ENCODE measurements around the gene KCNJ9.
"Not testable (repeated sequence)": the region's sequence is repeated elsewhere in the genome, so short reads cannot be mapped to it uniquely, and the experiment has no call there.

Gene KCNJ9

DNA sequence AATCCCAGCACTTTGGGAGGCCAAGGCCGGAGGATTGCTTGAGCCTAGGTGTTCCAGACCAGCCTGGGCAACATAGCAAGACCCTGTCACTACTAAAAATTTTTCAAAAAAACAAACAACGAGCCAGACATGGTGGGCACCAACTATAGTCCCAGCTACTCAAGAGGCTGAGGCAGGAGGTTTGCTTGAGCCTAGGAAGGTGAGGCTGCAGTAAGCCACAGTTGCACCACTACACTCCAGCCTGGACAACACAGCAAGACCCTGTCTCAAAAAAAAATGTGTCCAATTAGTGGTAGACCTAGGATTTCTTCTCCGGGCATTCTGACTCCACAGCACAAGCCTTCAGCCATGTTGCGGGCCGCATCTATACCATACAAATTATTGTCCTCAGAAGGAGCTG is 23.8 kb downstream of the KCNJ9 start:
- H3K27ac Mint-ChIP-seq: no peak overlapping the region
- peaks cover 8% of the 10 kb centered on the region for H3K36me3 Mint-ChIP-seq (ENCODE audit: insufficient read depth)
- H3K27me3 Mint-ChIP-seq: peaks cover 13 to 17% of the 10 kb centered on the region in 2 donors
- no peak overlapping the region for H3K4me3 Mint-ChIP-seq
- H3K4me1 Mint-ChIP-seq (ENCODE audit: low read depth in 2 of 2): peaks cover 9 to 14% of the 10 kb centered on the region in 2 donors
- no peak for ATAC-seq (replicated peaks)
- DNase-seq: no peak
- no peaks in the 10 kb centered on the region for H3K9me3 Mint-ChIP-seq

DNA sequence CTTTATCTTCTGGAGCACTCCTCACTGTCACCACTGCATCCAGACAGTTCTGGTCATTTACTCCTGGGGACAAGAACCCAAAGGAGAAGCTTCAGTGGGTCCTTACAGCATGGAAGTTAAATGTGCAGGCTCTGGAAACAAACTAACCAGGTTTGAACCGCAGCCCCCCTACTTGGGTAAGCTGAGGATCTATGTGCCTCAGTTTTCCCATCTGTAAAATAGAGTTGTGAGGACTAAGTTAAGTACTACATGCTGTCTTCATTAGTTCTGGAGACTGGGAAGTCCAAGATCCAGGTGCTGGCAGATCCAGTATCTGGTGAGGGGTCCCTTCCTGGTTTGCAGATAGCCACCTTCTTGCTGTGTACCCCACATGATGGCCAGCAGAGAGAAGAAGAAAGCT is 26.2 kb downstream of the KCNJ9 start:
- no peak overlapping the region for H3K27ac Mint-ChIP-seq
- no peak for DNase-seq
- ATAC-seq (replicated peaks): no peak

DNA sequence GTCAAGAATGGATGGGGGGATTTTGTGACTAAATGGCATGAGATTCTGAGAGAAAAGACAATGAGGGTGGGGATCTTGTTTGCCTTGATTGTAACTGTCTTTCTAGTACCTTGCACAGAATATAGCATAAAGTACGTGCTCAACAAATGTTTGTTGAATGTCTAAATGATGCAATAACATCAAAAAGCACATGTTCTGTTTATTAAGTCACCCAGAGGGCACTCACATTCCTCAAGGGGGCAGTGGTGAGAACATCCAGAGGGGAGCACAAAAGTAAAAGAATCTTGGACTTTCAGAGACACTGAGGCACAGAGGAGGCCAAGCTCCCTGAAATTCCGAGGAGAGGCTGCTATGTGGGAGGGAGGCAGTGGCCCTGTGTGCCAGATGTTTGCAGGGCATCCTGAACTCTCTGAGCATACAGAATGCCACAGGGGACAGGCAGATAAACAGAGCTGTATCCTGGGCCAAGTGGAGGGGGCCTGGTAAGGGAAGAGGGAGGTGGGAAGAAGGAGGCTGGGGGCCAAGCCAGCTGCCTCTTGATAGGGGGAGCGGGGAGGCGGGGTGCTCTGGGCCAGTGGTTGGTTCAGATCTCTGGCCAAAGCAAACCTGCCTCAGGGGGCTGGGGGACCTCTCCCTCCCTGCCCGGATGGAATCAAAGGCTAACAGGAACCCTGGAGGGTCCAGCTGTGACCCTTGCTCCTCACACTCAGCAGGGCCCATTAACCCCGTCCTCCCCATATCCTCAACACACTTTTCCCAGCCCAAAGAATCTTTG is 27.7 kb downstream of the KCNJ9 start:
- Mint-ChIP-seq H3K27ac (no peak overlapping the region), H3K9me3 (no peaks in the 10 kb centered on the region), H3K27me3 (peaks cover 22 to 48% of the 10 kb centered on the region in 2 donors), H3K4me3 (no peak overlapping the region), H3K4me1 (ENCODE audit: low read depth in 2 of 2) (peaks cover 2 to 3% of the 10 kb centered on the region in 2 donors), H3K36me3 (ENCODE audit: insufficient read depth) (no peaks in the 10 kb centered on the region)
- peak; percentile 32 for ATAC-seq (replicated peaks)
- DNase-seq: peak; percentile 12 to 27 (median 25)

More for the DNA sequence above, 26.2 kb downstream of the KCNJ9 start:
- Mint-ChIP-seq H3K36me3 (ENCODE audit: insufficient read depth) (no peaks in the 10 kb centered on the region), H3K9me3 (no peaks in the 10 kb centered on the region), H3K27me3 (peaks cover 22 to 32% of the 10 kb centered on the region in 2 donors), H3K4me1 (ENCODE audit: low read depth in 2 of 2) (peaks cover 3 to 8% of the 10 kb centered on the region in 2 donors), H3K4me3 (no peak overlapping the region)

DNA sequence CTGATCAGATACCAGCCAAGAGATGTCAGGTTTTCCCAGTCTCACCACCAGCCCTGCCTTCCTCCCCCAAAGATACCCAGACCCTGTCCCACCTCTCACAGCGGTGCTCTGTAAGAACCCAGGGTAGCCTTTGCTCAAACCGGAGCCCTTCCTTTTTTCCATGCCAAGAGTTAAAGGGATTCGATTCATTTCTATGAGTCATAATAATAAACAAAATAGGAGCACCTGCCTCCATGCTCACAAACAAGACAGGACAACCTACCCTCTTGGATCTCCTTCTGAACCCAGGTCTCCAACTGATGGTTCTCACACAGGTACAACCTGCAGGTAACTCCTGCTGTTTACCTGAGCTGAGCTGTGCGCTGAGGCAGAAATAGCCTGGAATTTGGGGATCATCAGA is 28.3 kb downstream of the KCNJ9 start:
- Mint-ChIP-seq H3K4me1 (ENCODE audit: low read depth in 2 of 2) (peaks cover 2 to 3% of the 10 kb centered on the region in 2 donors), H3K27ac (no peak overlapping the region), H3K27me3 (peaks cover 26 to 54% of the 10 kb centered on the region in 2 donors), H3K36me3 (ENCODE audit: insufficient read depth) (no peaks in the 10 kb centered on the region), H3K9me3 (no peaks in the 10 kb centered on the region), H3K4me3 (no peak overlapping the region)
- ATAC-seq (replicated peaks) (no peak), DNase-seq (no peak)

DNA sequence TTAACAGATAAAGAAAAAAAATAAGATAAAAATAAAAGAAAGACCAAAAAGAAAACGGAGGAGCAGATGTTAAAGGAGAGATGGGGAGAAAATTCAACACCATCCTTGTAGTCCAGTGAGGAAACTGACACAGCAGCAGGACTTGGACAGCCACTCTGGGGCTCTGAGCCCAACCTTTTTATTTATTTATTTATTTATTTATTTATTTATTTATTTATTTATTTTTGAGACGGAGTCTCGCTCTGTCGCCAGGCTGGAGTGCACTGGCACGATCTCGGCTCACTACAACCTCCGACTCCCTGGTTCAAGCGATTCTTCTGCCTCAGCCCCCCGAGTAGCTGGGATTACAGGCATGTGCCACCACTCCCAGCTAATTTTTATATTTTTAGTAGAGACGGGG is 30.1 kb downstream of the KCNJ9 start:
- not testable (repeated sequence) for H3K36me3 Mint-ChIP-seq (ENCODE audit: insufficient read depth); H3K4me1 Mint-ChIP-seq (ENCODE audit: low read depth in 2 of 2); ATAC-seq (replicated peaks); H3K27ac Mint-ChIP-seq; DNase-seq; H3K9me3 Mint-ChIP-seq; H3K4me3 Mint-ChIP-seq
- H3K27me3 Mint-ChIP-seq: peaks cover 37 to 71% of the 10 kb centered on the region in 2 donors

DNA sequence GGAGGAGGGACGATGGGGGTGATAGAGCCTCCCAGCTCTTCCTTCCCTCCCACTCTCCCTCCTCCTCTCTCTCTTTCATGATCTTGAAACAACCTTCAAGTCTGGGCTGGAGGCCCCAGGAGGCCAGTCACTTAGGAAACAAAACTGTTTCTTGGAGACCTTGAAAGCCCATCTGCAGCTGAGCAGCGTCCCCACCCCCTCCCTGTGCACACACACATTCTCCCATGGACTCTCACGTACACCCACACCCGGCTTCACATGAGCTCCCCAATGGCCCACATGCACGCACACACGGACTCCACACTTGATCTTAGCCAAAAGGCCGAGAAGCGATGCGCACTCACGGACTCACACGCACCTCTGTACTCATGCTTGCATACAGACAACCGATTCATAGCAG is 31.0 kb downstream of the KCNJ9 start:
- H3K4me3 Mint-ChIP-seq: no peak overlapping the region
- H3K36me3 Mint-ChIP-seq (ENCODE audit: insufficient read depth): no peaks in the 10 kb centered on the region
- no peak for DNase-seq
- peaks cover 2 to 3% of the 10 kb centered on the region in 2 donors for H3K4me1 Mint-ChIP-seq (ENCODE audit: low read depth in 2 of 2)
- H3K27ac Mint-ChIP-seq: no peak overlapping the region
- ATAC-seq (replicated peaks): no peak
- H3K9me3 Mint-ChIP-seq: no peaks in the 10 kb centered on the region
- H3K27me3 Mint-ChIP-seq: peaks cover 43 to 80% of the 10 kb centered on the region in 2 donors

DNA sequence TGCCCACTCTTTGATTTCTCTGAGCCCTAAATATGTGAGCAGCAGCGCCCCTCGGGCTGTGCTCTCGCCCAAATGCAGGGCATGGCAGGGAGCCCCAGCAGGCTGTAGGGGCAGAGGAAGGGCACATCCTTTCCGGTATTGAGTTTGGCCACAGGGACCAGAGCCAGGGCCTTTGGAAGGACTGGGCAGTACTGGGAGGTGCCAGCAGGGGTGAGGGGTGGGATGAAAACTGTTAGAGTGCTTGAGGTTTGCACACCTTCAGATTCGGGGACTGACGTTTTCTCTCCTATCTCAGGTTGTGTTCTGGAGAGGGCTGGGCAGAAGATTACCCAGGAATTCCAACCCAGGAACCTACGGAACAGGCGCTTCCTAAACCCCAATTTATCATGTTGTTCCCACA is 32.1 kb downstream of the KCNJ9 start:
- H3K36me3 Mint-ChIP-seq (ENCODE audit: insufficient read depth): no peaks in the 10 kb centered on the region
- H3K27me3 Mint-ChIP-seq: peaks cover 43 to 86% of the 10 kb centered on the region in 2 donors
- ATAC-seq (replicated peaks) (no peak), DNase-seq (no peak)
- H3K4me3 Mint-ChIP-seq: no peak overlapping the region
- no peaks in the 10 kb centered on the region for H3K9me3 Mint-ChIP-seq
- H3K4me1 Mint-ChIP-seq (ENCODE audit: low read depth in 2 of 2): peaks cover 2 to 3% of the 10 kb centered on the region in 2 donors
- H3K27ac Mint-ChIP-seq: no peak overlapping the region

DNA sequence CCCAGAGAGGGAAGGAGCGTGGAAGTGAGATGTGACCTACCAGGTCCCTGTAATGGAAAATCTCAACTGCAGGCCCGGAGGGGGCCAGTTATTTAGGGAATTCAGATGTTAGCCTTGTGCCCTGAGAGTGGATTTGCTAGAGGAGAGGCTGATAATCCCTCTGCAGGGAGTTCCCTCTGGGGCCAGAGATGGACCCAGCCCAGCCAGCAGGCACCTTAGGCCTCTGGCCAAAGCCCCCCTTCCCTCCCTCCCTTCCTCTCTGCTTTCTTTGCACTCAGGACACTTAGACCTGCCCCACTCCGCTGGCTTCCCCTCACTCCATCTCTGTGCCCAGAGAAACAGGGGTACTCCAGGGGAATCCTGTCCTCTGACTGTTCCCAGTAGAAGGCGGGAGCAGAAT is 32.7 kb downstream of the KCNJ9 start:
- H3K9me3 Mint-ChIP-seq: no peaks in the 10 kb centered on the region
- DNase-seq (no peak), ATAC-seq (replicated peaks) (no peak)
- no peak overlapping the region for H3K27ac Mint-ChIP-seq
- peaks cover 39 to 83% of the 10 kb centered on the region in 2 donors for H3K27me3 Mint-ChIP-seq
- H3K36me3 Mint-ChIP-seq (ENCODE audit: insufficient read depth): no peaks in the 10 kb centered on the region
- H3K4me1 Mint-ChIP-seq (ENCODE audit: low read depth in 2 of 2): peaks cover 0 to under 1% of the 10 kb centered on the region in 2 donors
- no peak overlapping the region for H3K4me3 Mint-ChIP-seq

DNA sequence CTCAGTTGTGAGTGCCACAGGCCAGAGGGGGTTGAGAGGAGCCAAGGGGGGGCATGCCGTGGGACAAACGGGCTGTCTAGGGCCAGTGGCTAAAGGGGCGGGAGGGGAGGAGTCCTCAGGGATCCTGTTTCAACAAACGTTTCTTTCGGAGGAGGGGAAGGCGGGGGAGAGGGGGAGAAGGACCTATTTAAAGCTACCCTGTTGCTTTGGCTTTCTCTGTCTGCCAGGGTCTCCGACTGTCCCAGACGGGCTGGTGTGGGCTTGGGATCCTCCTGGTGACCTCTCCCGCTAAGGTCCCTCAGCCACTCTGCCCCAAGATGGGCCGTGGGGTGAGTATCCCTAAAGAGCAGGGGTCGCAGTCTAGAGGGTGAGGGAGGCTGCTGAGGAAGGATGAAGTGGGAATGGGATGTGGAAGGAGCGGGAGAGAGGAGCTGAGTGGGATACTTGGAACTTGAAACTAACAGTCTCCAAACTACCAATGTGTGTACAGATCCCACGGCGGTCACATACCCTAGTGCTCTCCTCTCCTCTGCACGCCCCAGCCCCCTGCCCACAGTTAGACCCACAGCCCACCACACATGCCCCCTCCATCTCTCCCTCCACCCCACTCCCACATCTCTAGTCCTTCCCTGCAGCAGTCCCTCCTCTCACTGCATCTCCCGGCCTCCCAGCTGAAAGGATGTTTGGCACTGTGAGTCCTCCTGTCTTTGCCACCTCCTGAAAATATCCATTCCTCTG is 34.4 kb downstream of the KCNJ9 start, which contains the start of gene ATP1A2:
ATP1A2 (plus strand) TSS at position 215 of the 738 bp plus-strand sequence; CDS start at position 318, 103 bp downstream.
- Mint-ChIP-seq H3K27me3 (peaks cover 37 to 72% of the 10 kb centered on the region in 2 donors), H3K36me3 (ENCODE audit: insufficient read depth) (no peaks in the 10 kb centered on the region)

DNA sequence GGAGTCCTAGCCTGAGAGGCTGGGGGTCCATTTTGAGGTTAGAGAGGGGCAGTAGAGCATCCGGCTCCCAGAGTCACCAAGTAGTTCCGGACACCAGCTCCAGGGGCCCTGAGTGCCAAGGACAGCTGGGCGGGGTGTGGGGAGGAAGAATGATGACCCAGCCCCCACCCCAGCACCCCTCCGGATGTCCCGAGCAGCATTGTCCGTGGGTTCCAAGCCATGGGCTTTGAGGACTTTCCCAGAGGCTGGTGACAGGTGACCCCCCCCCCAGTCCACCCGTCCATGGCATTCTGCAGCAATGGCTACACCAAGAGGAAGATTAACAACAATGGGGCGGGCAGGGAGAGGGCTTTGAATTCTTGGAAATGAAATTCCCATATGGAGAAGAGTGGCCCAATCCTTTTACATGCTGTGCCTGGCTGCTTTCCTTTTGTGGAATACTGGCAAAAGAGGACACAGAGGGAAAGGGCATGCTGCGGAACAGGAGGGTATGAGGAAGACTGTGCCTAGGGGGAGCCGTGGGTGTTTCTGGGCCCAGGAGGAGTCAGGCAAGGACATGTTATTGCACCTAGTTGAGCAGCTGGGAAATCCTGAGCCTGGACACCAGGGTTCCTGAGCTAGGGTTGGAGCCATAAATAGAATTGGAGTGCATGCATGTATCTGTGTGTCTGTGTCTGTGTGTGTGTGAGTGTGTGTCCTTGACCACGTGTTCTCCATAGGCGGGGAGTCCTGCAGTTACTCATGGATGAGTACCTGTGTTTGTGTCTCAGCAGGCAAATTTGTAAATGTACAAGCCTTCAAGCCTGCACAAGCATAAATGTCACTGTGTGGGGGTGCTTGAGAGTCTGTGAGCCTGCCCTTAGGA is 35.2 kb downstream of the KCNJ9 start:
- no peaks in the 10 kb centered on the region for H3K4me1 Mint-ChIP-seq (ENCODE audit: low read depth in 2 of 2)
- ATAC-seq (replicated peaks) (no peak), DNase-seq (no peak)
- H3K27ac Mint-ChIP-seq: no peak overlapping the region
- H3K4me3 Mint-ChIP-seq: no peak overlapping the region
- H3K36me3 Mint-ChIP-seq (ENCODE audit: insufficient read depth): no peaks in the 10 kb centered on the region
- no peaks in the 10 kb centered on the region for H3K9me3 Mint-ChIP-seq
- H3K27me3 Mint-ChIP-seq: peaks cover 33 to 73% of the 10 kb centered on the region in 2 donors

More for the DNA sequence above, 34.4 kb downstream of the KCNJ9 start, which contains the start of gene ATP1A2:
- no peak within 1 kb of the TSS for H3K27ac Mint-ChIP-seq
- no peak within 1 kb of the TSS for H3K4me3 Mint-ChIP-seq
- no peaks in the 10 kb centered on the region for H3K4me1 Mint-ChIP-seq (ENCODE audit: low read depth in 2 of 2)
- ATAC-seq (replicated peaks) (no peak), DNase-seq (no peak)
- no peaks in the 10 kb centered on the region for H3K9me3 Mint-ChIP-seq

DNA sequence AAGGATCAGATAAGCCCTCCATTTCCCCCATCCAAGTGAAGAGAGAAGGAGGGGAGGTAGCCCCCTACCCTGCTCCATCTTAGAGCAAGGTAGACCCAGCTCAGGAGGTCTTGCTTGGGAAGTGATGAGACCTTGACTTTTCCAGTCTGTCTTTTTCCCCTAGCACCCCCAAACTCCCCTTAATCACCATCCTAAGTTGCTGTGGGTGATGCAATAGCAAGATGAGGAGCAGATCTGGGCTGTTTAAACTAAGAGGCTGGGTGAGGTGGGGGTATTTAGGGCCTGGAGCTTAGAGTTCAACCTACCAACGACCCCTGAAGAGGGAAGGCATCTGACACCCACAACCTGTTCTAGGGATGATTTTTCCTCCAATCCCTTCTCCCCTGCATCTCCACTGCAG is 36.0 kb downstream of the KCNJ9 start:
- ATAC-seq (replicated peaks) (no peak), DNase-seq (no peak)
- Mint-ChIP-seq H3K27ac (no peak overlapping the region), H3K9me3 (no peaks in the 10 kb centered on the region), H3K4me1 (ENCODE audit: low read depth in 2 of 2) (no peaks in the 10 kb centered on the region), H3K36me3 (ENCODE audit: insufficient read depth) (no peaks in the 10 kb centered on the region), H3K27me3 (peaks cover 33 to 69% of the 10 kb centered on the region in 2 donors), H3K4me3 (no peak overlapping the region)

DNA sequence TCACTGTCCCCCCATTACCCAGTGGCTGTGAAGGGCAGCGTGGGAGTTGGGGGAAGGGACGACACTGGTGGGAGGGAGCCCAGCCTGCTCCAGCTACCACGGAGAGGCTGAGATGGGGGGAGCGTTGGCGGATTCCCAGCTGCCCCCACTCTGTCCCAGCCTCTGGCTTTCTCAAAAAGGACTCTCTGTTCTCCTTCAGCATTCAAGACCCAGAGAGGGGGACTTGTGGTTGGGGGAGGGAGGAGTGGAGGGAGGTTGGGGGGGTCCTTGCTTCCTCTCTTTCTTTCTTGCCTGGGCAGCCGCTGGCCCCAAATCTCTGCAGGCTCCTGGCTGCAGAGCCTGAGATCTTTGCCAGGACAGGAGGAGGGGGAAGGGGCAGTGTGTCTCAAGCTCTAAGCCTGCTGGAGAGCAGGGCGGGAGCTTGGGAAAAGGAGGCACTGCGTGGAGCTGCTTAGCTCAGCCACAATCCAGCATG is 36.4 kb downstream of the KCNJ9 start:
- Mint-ChIP-seq H3K4me3 (no peak overlapping the region), H3K36me3 (ENCODE audit: insufficient read depth) (no peaks in the 10 kb centered on the region), H3K9me3 (no peaks in the 10 kb centered on the region), H3K27me3 (peaks cover 33 to 65% of the 10 kb centered on the region in 2 donors), H3K4me1 (ENCODE audit: low read depth in 2 of 2) (no peaks in the 10 kb centered on the region), H3K27ac (no peak overlapping the region)
- DNase-seq (no peak), ATAC-seq (replicated peaks) (no peak)

DNA sequence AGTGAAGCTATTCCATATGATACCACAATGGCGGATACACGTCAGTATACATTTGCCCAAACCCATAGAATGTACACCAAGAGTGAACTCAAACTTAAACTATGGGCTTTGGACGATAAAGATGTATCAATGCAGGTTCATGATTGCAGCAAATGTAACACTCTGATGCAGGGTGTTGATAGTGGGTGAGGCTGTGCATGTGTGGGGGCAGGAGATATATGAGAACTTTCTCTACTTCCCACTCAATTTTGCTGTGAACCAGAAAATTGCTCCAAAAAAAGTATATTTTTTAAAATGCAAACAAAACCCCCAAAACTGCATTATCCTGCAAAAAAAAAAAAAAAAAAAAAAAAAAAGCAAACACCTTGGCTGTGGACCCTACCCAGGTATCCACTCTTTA is 37.6 kb downstream of the KCNJ9 start:
- peaks cover 33 to 63% of the 10 kb centered on the region in 2 donors for H3K27me3 Mint-ChIP-seq
- no peak for ATAC-seq (replicated peaks)
- no peaks in the 10 kb centered on the region for H3K9me3 Mint-ChIP-seq
- no peak overlapping the region for H3K4me3 Mint-ChIP-seq
- no peak overlapping the region for H3K27ac Mint-ChIP-seq
- H3K4me1 Mint-ChIP-seq (ENCODE audit: low read depth in 2 of 2): no peaks in the 10 kb centered on the region
- no peaks in the 10 kb centered on the region for H3K36me3 Mint-ChIP-seq (ENCODE audit: insufficient read depth)
- no peak for DNase-seq

Data from effector memory CD8-positive, alpha-beta T cell (primary cell).